PC-9 (cell line): ENCODE results near the gene RBM43. TPM values are rescaled to one million over a fixed set of nuclear protein-coding genes. Genes with fewer than 3 reads are reported as not detected.

Experiments
- BruUV-seq: library from RNA; stranded (reverse); fragments of 400-500 nt; replicated peaks from 2 replicates; lab custom pipeline; 2021; lab: Mats Ljungman, UMichigan
- CTCF ChIA-PET: fragments of 300-600 bp; sonication (Branson Sonifier 250); formaldehyde crosslinking; loops from one replicate; lab custom pipeline; 2022; ENCODE audit warnings: antibody characterized with exemption; lab: Charles Lee
- POLR2A ChIA-PET: fragments of 300-600 bp; sonication (Branson Sonifier 250); formaldehyde crosslinking; loops from one replicate; lab custom pipeline; 2022; ENCODE audit warnings: antibody characterized with exemption; ENCODE audit not compliant: unreplicated experiment; lab: Charles Lee
- DNase-seq, 2 experiments: peaks; one replicate each; pipeline versions ENCODE4 v3.0.0 to v3.0.0-alpha.2; 2015 to 2022; ENCODE audit warnings: mixed read lengths in 1 of 2
- H2AFZ ChIP-seq: fragments of 200-600 bp; sonication (generic); 2 replicates; pipeline ENCODE4 v1.8.1; 2017; ENCODE audit warnings: antibody characterized with exemption
- H3F3A ChIP-seq: fragments of 200-600 bp; sonication (generic); 2 replicates; pipeline ENCODE4 v1.8.1; 2017; ENCODE audit warnings: antibody characterized with exemption, mild to moderate bottlenecking, low read depth; ENCODE audit not compliant: insufficient read depth
- H3K27ac ChIP-seq: fragments of 200-600 bp; sonication (generic); 2 replicates; pipeline ENCODE4 v1.6.1; 2016; ENCODE audit warnings: mixed run types
- H3K27me3 ChIP-seq: fragments of 200-600 bp; sonication (generic); 2 replicates; pipeline ENCODE4 v1.6.1; 2016; ENCODE audit warnings: low read depth, mixed run types; ENCODE audit not compliant: insufficient read depth
- H3K36me3 ChIP-seq: fragments of 200-600 bp; sonication (generic); 2 replicates; pipeline ENCODE4 v1.6.1; 2016; ENCODE audit warnings: low read depth, mixed run types
- H3K4me1 ChIP-seq: fragments of 200-600 bp; sonication (generic); replicated peaks from 2 replicates; pipeline ENCODE4 v1.6.1; 2016; ENCODE audit warnings: mixed run types; ENCODE audit not compliant: insufficient read depth
- H3K4me2 ChIP-seq: fragments of 200-600 bp; sonication (generic); 2 replicates; pipeline ENCODE4 v1.6.1; 2017; ENCODE audit warnings: mixed run types
- H3K4me3 ChIP-seq: fragments of 200-600 bp; sonication (generic); 2 replicates; pipeline ENCODE4 v1.6.1; 2016; ENCODE audit warnings: mixed run types
- H3K79me2 ChIP-seq: fragments of 200-600 bp; sonication (generic); 2 replicates; pipeline ENCODE4 v1.6.1; 2017; ENCODE audit warnings: low read depth, mixed run types
- H3K9me2 ChIP-seq: fragments of 200-600 bp; sonication (generic); 2 replicates; pipeline ENCODE4 v1.8.1; 2017; ENCODE audit warnings: mild to moderate bottlenecking; ENCODE audit not compliant: insufficient read depth
- H3K9me3 ChIP-seq: fragments of 200-600 bp; sonication (generic); 2 replicates; pipeline ENCODE4 v1.8.1; 2016; ENCODE audit warnings: low read depth; ENCODE audit not compliant: insufficient read depth
- H4K20me1 ChIP-seq: fragments of 200-600 bp; sonication (generic); 2 replicates; pipeline ENCODE4 v1.8.1; 2017; ENCODE audit not compliant: insufficient read depth
- EZH2 ChIP-seq: fragments of 200-600 bp; sonication (generic); IDR thresholded peaks from 2 replicates; pipeline ENCODE4 v1.8.0; 2017; ENCODE audit warnings: antibody characterized with exemption, low read depth
- intact Hi-C: fragments of 100-400 bp; cut with micrococcal nuclease; formaldehyde crosslinking; loops from one replicate; pipeline ENCODE4 v1.10.0; 2022; ENCODE audit not compliant: unreplicated experiment
- total RNA-seq: library from RNA; stranded (reverse); gene quantifications from 2 replicates; pipeline ENCODE4 v1.2.3, GENCODE V29; 2021
- TF ChIP-seq, protein P1 (sequence below): fragments of 200-600 bp; sonication (generic); conservative IDR thresholded peaks from 2 replicates; pipeline ENCODE4 v1.6.1; 2017; ENCODE audit warnings: mixed run types, antibody characterized with exemption, mild to moderate bottlenecking, moderate library complexity

Gene RBM43
- total RNA-seq, 1 experiment from 2014 or later = 5.3 TPM

DNA sequence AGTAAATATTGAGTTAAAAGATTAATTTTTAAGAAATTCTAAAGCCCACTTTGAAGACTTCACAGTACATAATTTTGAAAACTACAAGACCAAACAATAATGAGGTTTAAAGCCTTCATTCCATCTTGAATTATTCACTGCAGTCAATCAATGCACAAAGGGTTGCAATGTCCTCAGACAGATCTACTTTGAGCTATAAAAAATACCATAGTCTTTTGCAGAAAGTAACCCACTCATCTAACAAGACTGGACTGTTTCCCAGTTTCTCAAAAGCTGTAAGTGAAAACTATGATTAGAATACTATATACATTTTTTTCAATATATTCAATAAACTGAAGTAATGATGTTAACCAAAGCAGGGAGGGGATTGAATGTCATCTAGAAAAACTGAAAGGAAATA is 10.2 kb upstream of the RBM43 start:
- Histone ChIP-seq H3K9me2 (no peaks in the 10 kb centered on the region), H3K79me2 (no peaks in the 10 kb centered on the region), H3K9me3 (no peaks in the 10 kb centered on the region), H3K4me1 (no peaks in the 10 kb centered on the region), H3K36me3 (no peaks in the 10 kb centered on the region), H3F3A (no peaks in the 10 kb centered on the region), H3K4me2 (no peak overlapping the region), H2AFZ (no peak overlapping the region), H3K4me3 (no peak overlapping the region), H3K27me3 (no peaks in the 10 kb centered on the region), H4K20me1 (no peaks in the 10 kb centered on the region), H3K27ac (no peak overlapping the region)
- ChIA-PET POLR2A (no interaction called here), CTCF (no interaction called here)
- no TSS peak for BruUV-seq
- TF ChIP-seq EZH2 = no peak
- TF ChIP-seq, protein P1, sequence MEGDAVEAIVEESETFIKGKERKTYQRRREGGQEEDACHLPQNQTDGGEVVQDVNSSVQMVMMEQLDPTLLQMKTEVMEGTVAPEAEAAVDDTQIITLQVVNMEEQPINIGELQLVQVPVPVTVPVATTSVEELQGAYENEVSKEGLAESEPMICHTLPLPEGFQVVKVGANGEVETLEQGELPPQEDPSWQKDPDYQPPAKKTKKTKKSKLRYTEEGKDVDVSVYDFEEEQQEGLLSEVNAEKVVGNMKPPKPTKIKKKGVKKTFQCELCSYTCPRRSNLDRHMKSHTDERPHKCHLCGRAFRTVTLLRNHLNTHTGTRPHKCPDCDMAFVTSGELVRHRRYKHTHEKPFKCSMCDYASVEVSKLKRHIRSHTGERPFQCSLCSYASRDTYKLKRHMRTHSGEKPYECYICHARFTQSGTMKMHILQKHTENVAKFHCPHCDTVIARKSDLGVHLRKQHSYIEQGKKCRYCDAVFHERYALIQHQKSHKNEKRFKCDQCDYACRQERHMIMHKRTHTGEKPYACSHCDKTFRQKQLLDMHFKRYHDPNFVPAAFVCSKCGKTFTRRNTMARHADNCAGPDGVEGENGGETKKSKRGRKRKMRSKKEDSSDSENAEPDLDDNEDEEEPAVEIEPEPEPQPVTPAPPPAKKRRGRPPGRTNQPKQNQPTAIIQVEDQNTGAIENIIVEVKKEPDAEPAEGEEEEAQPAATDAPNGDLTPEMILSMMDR = no peak
- intact Hi-C loops = no loop called here
- DNase-seq = no peak

- intact Hi-C loops = no loop called here
- Histone ChIP-seq H3F3A (no peaks in the 10 kb centered on the region), H2AFZ (no peak overlapping the region), H4K20me1 (no peaks in the 10 kb centered on the region), H3K4me2 (no peak overlapping the region), H3K27ac (no peak overlapping the region), H3K79me2 (no peaks in the 10 kb centered on the region), H3K9me3 (no peaks in the 10 kb centered on the region), H3K36me3 (no peaks in the 10 kb centered on the region), H3K27me3 (no peaks in the 10 kb centered on the region), H3K9me2 (no peaks in the 10 kb centered on the region), H3K4me1 (no peaks in the 10 kb centered on the region), H3K4me3 (no peak overlapping the region)
- ChIA-PET POLR2A (interaction anchor here (0.6 kb wide), 1 partner anchor 114 kb away, joined by 5 read pairs; no protein-coding TSS in a partner anchor), CTCF (no interaction called here)
- no TSS peak for BruUV-seq
- DNase-seq = no peak
- TF ChIP-seq, protein P1 = no peak
- TF ChIP-seq EZH2 = no peak
Observed at GRCh38 chr2:151269798-151270568, 8.3 kb upstream of the RBM43 start.

GRCh38 chr2:151268085-151268484 is 6.4 kb upstream of the RBM43 start:
- TF ChIP-seq, protein P1 = no peak
- TF ChIP-seq EZH2 = no peak
- CTCF ChIA-PET = interaction anchor here (0.6 kb wide), 1 partner anchor 142 kb away, joined by 24 read pairs; no protein-coding TSS in a partner anchor
- no TSS peak for BruUV-seq
- Histone ChIP-seq H3K27ac (no peak overlapping the region), H3F3A (no peaks in the 10 kb centered on the region), H3K79me2 (no peaks in the 10 kb centered on the region), H3K36me3 (no peaks in the 10 kb centered on the region), H3K4me3 (no peak overlapping the region), H3K4me2 (no peak overlapping the region), H2AFZ (no peak overlapping the region), H4K20me1 (no peaks in the 10 kb centered on the region), H3K9me3 (no peaks in the 10 kb centered on the region), H3K4me1 (no peaks in the 10 kb centered on the region), H3K27me3 (no peaks in the 10 kb centered on the region), H3K9me2 (no peaks in the 10 kb centered on the region)
- DNase-seq = no peak
- intact Hi-C loops = no loop called here
- POLR2A ChIA-PET = no interaction called here
